Keratinocyte (primary cell): ENCODE results near the gene ROR1. TPM values are rescaled to one million over a fixed set of nuclear protein-coding genes. Genes with fewer than 3 reads are reported as not detected.

Experiments
- DNase-seq: peaks from one replicate; pipeline ENCODE4 v3.0.0-alpha.2; 2011; ENCODE audit warnings: low read depth, missing footprints, low spot score
- FAIRE-seq: peaks from 2 replicates; lab custom pipeline; 2011; peaks lifted over from hg19 to GRCh38; lab: Jason Lieb, UNC
- H2AFZ ChIP-seq: 2 replicates; pipeline ENCODE4 v1.6.0; 2012; ENCODE audit warnings: low read length, control low read depth, inconsistent platforms; ENCODE audit not compliant: control insufficient read depth
- H3K27ac ChIP-seq: 2 replicates; pipeline ENCODE4 v1.5.1; 2011; ENCODE audit warnings: low read length; ENCODE audit not compliant: control insufficient read depth, insufficient read depth
- H3K27me3 ChIP-seq: 3 replicates; pipeline ENCODE4 v1.6.0; 2011; ENCODE audit warnings: low read length; ENCODE audit not compliant: control insufficient read depth, insufficient read depth; ENCODE audit errors: extremely low read depth
- H3K36me3 ChIP-seq, 2 experiments: 2 replicates in 1 of 2; 3 replicates in 1 of 2; pipeline ENCODE4 v1.5.1; 2011; ENCODE audit warnings: low read length in 2 of 2, mild to moderate bottlenecking in 1 of 2; ENCODE audit not compliant: control insufficient read depth in 2 of 2, insufficient read depth in 2 of 2; ENCODE audit errors: extremely low read depth in 1 of 2
- H3K4me1 ChIP-seq: 3 replicates; pipeline ENCODE4 v1.5.1; 2011; ENCODE audit warnings: low read length; ENCODE audit not compliant: control insufficient read depth, insufficient read depth; ENCODE audit errors: extremely low read depth
- H3K4me2 ChIP-seq: 3 replicates; pipeline ENCODE4 v1.6.0; 2011; ENCODE audit warnings: low read depth, low read length; ENCODE audit not compliant: control insufficient read depth, insufficient read depth; ENCODE audit errors: extremely low read depth
- H3K4me3 ChIP-seq, 3 experiments: fragments of 200-600 bp in 1 of 3; sonication (generic) in 1 of 3; 2 replicates in 2 of 3; 3 replicates in 1 of 3; pipeline ENCODE4 v1.5.1; 2011 to 2016; ENCODE audit warnings: low read length in 3 of 3, mild to moderate bottlenecking in 3 of 3, control low read depth in 2 of 3, inconsistent platforms in 1 of 3, low read depth in 1 of 3, mixed read lengths in 1 of 3, mixed run types in 1 of 3, moderate library complexity in 1 of 3; ENCODE audit not compliant: control insufficient read depth in 2 of 3, insufficient read depth in 2 of 3; ENCODE audit errors: extremely low read depth in 1 of 3
- H3K79me2 ChIP-seq: 2 replicates; pipeline ENCODE4 v1.6.0; 2012; ENCODE audit warnings: low read length; ENCODE audit not compliant: control insufficient read depth, insufficient read depth
- H3K9ac ChIP-seq: 3 replicates; pipeline ENCODE4 v1.6.0; 2011; ENCODE audit warnings: low read length; ENCODE audit not compliant: control insufficient read depth, insufficient read depth; ENCODE audit errors: extremely low read depth
- H3K9me1 ChIP-seq: 3 replicates; pipeline ENCODE4 v1.6.0; 2011; ENCODE audit warnings: low read length; ENCODE audit not compliant: control insufficient read depth, insufficient read depth; ENCODE audit errors: extremely low read depth
- H3K9me3 ChIP-seq: 2 replicates; pipeline ENCODE4 v1.5.1; 2012; ENCODE audit warnings: low read depth, low read length; ENCODE audit not compliant: control insufficient read depth
- H4K20me1 ChIP-seq: 3 replicates; pipeline ENCODE4 v1.6.0; 2011; ENCODE audit warnings: low read length; ENCODE audit not compliant: control insufficient read depth, insufficient read depth; ENCODE audit errors: extremely low read depth
- CTCF ChIP-seq, 3 experiments: IDR thresholded peaks in 1 of 3; conservative IDR thresholded peaks in 1 of 3; optimal IDR thresholded peaks in 1 of 3; 2 replicates in 2 of 3; 3 replicates in 1 of 3; pipeline versions ENCODE3 to v1.5.1; 2011; ENCODE audit warnings: low read length in 3 of 3, mild to moderate bottlenecking in 3 of 3, moderate library complexity in 2 of 3, control low read depth in 1 of 3, inconsistent platforms in 1 of 3; ENCODE audit not compliant: insufficient read depth in 2 of 3; ENCODE audit errors: extremely low read depth in 1 of 3
- EZH2 ChIP-seq: IDR thresholded peaks from one replicate; pipeline ENCODE4 v1.6.1; 2012; ENCODE audit warnings: inconsistent platforms, mild to moderate bottlenecking, low read length, moderate library complexity
- dilution Hi-C: fragments of 300-500 bp; cut with MboI; formaldehyde crosslinking; loops from one replicate; pipeline ENCODE4 v1.7.0; 2020; ENCODE audit warnings: low sequenced_read_pairs; ENCODE audit not compliant: extremely low pct_ligation_motif_present
- polyA plus RNA-seq, 5 experiments: library from polyadenylated mRNA; depleted of rRNA in 3 of 5; stranded (reverse) in 3 of 5; stranded (forward) in 1 of 5; unstranded in 1 of 5; fragments of >200 nt; gene quantifications; 1 replicate in 1 of 5; 2 replicates in 3 of 5; 3 replicates in 1 of 5; pipeline versions ENCODE4 v1.2.1 to v1.2.3, GENCODE V29; 2011 to 2012; ENCODE audit warnings: missing spikeins in 2 of 5, low read depth in 1 of 5, low replicate concordance in 1 of 5

The ROR1 gene
- polyA plus RNA-seq, 1 donor (not counting 4 experiments of a cell fraction or from before 2014, with no cell fraction given): 9.2 TPM

GRCh38 chr1:64025051-64025450, 251.2 kb downstream of the ROR1 start:
- Histone ChIP-seq H3K79me2 (no peaks in the 10 kb centered on the region), H3K4me1 (no peaks in the 10 kb centered on the region), H3K36me3 (no peaks in the 10 kb centered on the region), H3K27me3 (no peaks in the 10 kb centered on the region), H4K20me1 (no peaks in the 10 kb centered on the region), H3K9ac (no peak overlapping the region), H3K9me3 (no peaks in the 10 kb centered on the region), H3K4me3 (no peak overlapping the region), H3K27ac (no peak overlapping the region), H2AFZ (no peak overlapping the region), H3K4me2 (no peak overlapping the region), H3K9me1 (no peaks in the 10 kb centered on the region)
- DNase-seq (no peak), FAIRE-seq (no peak)
- dilution Hi-C loops: no loop called here
- TF ChIP-seq EZH2 (no peak), CTCF (optimal IDR thresholded peaks at IDR 0.05 in 1 of 3, IDR thresholded peaks at IDR 0.05 in 1 of 3, conservative IDR thresholded peaks at IDR 0.05 in 1 of 3; ENCODE audit: extremely low read depth in 1 of 3, insufficient read depth in 2 of 3, low read length in 3 of 3) (no peak)

- Histone ChIP-seq H3K36me3 (no peaks in the 10 kb centered on the region), H3K9me3 (no peaks in the 10 kb centered on the region), H3K9ac (no peak overlapping the region), H3K4me2 (no peak overlapping the region), H4K20me1 (no peaks in the 10 kb centered on the region), H3K4me1 (peaks cover 5% of the 10 kb centered on the region), H2AFZ (no peak overlapping the region), H3K79me2 (no peaks in the 10 kb centered on the region), H3K9me1 (no peaks in the 10 kb centered on the region), H3K27ac (no peak overlapping the region), H3K27me3 (no peaks in the 10 kb centered on the region), H3K4me3 (no peak overlapping the region)
- DNase-seq (no peak), FAIRE-seq (no peak)
- TF ChIP-seq EZH2: no peak
- TF ChIP-seq CTCF (optimal IDR thresholded peaks at IDR 0.05 in 1 of 3, IDR thresholded peaks at IDR 0.05 in 1 of 3, conservative IDR thresholded peaks at IDR 0.05 in 1 of 3; ENCODE audit: extremely low read depth in 1 of 3, insufficient read depth in 2 of 3, low read length in 3 of 3): no peak
- dilution Hi-C loops: no loop called here
These were observed 255.2 kb downstream of the ROR1 start for GRCh38 chr1:64029037-64029436.
